Measurements from ENCODE around the gene HRH3.

GRCh38 chr20:62254021-62254724, 34.1 kb upstream of the HRH3 start:
- no peak for TF ChIP-seq POLR2AphosphoS5 (IDR thresholded peaks at IDR 0.05; ENCODE audit: low read depth, low read length)
- no peak for TF ChIP-seq PAX5 (IDR thresholded peaks at IDR 0.05; ENCODE audit: insufficient read depth, low read length, severe bottlenecking)
- TF ChIP-seq POLR2A (IDR thresholded peaks at IDR 0.05; ENCODE audit: low read depth, low read length) = no peak
- no peak for TF ChIP-seq SPI1 (IDR thresholded peaks at IDR 0.05; ENCODE audit: low read depth, low read length)
- no peak for TF ChIP-seq TAF1 (IDR thresholded peaks at IDR 0.05; ENCODE audit: low read depth, low read length)

Data from GM12891 (cell line).